HK-2 (cell line): ENCODE measurements around the gene TCERG1.
"Not testable (repeated sequence)": the region's sequence is repeated elsewhere in the genome, so short reads cannot be mapped to it uniquely, and the experiment has no call there.

ENCODE experiments used
- DNase-seq: peaks from one replicate; pipeline ENCODE4 v3.0.0-alpha.2; 2018; ENCODE audit not compliant: unreplicated experiment

The TCERG1 gene

DNA sequence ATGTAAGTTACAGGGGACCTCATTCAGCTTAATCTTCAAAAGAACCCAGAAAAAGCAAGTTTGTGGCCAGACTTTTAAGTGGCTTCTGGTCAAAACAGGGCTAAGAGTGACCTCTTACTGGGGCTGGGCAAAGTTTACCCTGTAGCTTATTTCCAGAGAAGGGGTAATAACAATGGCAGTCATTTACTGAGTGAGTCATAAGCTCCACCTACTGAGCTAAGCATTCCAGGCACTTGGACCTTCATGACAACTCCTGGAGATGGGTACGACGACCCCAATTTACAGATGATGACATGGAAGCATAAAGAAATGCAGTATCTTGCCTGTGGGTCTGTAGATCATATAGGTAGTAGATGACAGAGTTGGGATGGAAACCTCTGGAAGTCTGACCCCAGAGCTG lies 73.6 kb downstream of the TCERG1 start:
- DNase-seq: no peak

DNA sequence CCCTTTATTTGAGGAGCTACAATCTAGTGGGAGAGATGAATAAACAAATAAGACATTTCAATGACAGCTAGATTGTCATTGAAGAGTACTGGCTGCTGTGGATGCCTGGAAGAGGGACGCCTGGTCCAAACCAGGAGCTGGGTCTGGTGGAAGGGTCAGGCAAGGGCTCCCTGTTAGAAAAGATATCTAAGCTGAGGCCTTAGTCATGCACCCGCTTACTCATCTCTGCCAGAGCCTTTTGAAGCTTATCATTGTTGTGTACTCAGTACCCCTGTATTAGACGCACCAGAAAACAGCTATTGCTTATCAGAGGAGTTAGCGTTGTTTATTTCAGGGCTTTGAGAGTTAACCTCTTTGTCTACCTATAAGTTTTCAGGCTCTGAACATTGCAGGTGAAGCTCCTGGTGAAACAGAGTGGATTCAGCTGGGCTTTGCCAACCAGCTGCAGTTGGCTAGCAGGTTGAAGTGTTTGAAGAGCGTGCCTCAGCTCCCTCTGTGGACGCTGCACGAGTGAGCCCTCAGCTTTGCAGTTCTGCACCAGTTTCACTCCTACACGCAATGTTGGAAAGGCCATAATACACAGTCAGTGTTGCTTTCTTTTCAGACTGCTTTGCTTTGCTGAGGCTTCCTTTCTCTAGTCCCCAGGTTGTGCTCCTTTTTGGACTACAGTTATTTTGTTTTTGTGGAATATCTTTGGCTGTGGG lies 74.4 kb downstream of the TCERG1 start:
- DNase-seq: no peak

DNA sequence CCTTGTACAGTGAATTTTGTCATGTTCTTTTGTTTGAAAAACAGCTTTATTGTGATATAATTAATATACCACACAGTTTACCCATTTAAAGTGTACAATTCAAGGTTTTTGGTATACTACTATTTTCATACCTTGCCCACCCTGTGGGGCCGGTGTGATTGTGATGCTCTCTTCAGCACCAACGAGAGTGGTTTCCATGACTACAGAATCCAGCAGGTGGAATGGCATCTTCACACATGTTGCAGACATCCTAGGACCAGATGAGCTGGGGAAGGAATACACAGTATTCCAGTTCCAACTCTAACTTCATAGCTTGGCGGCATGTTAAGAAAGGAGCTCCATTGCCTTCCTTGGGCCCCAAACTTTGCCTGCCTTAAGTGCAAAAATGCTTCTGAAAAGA lies 76.6 kb downstream of the TCERG1 start:
- no peak for DNase-seq

DNA sequence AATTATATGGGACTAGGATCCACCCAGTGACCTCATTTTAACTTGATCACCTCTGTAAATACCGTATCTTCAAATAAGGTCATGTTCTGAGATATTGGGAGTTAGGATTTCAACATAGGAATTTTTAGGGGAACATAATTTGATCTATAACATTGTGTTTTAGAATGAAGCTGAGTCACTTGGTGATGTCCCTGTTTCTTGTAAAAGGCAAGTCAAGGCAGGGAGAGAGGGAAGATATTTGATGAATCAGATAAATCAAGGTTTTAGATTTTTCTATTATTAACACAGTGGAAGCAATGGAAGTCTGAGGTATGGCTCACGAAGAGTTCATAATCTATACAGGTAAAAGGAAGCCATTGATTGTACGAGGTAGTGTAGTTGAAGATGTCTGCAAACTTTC lies 80.7 kb downstream of the TCERG1 start:
- DNase-seq: no peak

DNA sequence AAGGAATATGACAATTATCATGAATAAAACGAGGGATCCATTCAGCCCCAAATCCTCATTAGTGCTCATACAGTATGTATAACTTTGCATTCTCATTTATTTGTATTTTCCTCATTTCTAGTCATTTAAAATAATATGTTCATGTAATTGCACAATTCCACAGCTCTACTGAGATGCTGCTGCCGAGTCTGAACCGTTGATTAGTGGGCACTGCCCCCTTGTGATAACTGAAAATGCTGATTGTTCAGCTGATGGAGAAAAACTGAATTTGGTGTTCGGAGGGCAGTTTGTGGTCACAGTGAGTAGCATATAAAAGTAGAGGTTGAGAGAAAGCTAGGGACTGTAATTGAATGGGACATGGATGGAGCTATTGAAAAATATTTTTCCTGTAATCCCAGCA lies 81.1 kb downstream of the TCERG1 start:
- no peak for DNase-seq

DNA sequence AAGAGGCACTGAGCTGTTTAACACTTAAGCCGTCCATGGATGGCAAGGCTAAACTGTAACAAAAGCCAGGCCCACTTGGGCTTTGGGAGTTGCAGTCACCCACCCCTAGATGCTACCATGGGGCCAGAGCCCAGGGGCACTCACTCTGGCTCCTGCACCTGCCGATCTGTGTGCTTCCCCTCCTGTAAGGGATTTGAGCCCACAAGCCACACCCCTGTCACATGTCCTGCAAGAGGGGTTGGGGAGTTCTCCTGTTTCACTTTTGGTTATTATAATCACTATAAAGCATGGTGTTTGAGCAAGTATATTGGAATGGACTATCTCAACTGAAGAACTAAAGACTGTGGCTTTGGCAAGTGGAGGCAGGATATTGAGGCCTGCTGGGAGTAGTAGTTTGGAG lies 82.9 kb downstream of the TCERG1 start:
- DNase-seq: no peak

DNA sequence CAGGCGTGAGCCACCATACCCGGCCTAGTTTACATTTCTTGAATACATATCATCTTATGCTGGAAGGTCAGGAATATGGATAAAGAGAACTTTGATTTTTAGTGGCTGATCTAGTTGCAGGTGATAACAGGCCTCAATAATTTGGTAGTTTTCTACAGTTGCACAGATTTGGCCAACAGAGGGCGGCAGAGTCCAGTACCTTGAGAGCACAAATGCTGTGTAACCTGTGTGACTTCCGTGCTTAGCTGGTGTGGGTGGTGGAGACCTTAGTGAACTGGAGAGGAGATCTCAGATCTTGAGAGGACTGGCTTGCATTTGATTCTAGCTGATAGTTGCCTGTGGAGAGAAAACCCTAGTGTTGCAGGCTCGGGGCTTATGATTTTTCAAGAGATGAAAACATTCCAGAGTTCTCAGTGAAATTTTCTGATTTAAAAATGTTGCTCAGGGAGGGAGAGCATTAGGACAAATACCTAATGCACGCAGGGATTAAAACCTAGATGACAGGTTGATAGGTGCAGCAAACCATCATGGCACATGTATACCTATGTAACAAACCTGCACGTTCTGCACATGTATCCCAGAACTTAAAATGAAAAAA lies 86.2 kb downstream of the TCERG1 start:
- peak; percentile 56 for DNase-seq

DNA sequence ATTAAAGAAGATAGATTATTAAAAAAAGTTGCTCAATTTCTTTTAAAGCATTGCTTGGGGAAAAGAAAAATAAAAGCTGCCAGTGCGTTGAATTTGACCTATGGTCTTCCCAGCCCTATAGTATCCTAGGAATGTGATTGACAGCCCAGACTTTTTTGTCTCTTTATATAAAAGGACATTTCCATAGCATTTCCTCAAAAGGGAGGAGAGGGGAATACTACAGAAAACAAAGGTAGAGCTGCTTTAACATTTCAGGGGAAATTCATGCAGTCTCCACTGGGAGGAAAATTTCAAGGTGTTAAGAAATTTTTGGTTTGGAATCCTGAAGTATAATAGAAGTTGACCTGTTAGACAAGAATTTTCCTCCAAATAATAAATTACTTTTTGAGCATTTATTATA lies 86.7 kb downstream of the TCERG1 start:
- no peak for DNase-seq

DNA sequence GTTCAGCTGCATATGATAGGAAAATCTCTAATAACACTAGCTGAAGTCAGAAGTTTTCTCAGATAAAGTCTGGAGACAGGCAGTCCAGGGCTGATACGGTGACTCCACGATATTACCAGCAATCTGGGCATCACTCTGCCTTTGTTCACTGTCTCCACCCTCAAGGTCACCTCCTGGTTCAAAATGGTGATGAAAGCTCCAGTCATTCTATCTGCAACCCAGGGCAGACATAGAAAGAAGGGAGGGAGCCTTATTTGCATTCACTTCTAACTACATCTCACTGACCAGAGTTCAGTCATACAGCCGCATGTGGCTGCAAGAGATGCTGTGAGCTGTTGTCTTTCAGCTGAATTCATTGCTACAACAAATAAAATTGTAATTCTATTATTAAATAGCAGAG lies 91.3 kb downstream of the TCERG1 start:
- no peak for DNase-seq

DNA sequence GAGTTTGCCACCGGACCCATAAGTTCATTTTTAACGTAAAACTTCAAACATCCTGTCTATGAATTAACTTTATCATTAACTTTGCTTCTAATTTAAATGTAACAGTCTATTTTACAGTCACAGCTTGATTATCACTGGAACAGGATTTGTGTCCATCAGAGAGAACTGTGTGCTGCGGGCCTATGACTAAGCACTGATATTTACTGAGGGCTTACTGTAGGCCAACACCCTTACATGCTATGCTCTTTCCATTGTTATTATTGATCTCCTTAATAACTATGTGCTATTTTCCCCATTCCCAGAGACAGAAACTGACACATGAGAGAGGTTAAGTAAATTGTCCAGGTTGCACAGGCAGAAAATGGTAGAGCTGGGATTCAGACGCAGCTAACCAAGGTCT lies 92.8 kb downstream of the TCERG1 start:
- no peak for DNase-seq

DNA sequence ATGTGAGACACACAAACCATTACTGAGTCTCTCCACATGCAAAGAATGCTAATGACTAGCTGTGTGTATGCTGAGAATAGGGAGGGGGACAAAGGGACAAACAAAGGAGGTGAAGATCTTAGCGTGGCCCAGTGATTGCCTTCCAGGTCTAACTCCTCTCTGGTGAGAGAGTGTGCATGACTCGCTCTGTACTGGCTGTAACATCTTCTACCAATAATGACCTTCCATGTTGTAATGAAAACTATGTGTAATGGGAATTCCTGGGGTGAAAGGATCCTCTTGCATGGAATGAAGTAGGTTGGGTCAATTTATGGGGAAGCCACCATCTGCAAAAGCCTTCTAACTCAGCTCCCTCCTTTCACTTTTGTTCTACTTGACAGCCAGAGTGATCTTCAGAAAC lies 93.3 kb downstream of the TCERG1 start:
- no peak for DNase-seq

DNA sequence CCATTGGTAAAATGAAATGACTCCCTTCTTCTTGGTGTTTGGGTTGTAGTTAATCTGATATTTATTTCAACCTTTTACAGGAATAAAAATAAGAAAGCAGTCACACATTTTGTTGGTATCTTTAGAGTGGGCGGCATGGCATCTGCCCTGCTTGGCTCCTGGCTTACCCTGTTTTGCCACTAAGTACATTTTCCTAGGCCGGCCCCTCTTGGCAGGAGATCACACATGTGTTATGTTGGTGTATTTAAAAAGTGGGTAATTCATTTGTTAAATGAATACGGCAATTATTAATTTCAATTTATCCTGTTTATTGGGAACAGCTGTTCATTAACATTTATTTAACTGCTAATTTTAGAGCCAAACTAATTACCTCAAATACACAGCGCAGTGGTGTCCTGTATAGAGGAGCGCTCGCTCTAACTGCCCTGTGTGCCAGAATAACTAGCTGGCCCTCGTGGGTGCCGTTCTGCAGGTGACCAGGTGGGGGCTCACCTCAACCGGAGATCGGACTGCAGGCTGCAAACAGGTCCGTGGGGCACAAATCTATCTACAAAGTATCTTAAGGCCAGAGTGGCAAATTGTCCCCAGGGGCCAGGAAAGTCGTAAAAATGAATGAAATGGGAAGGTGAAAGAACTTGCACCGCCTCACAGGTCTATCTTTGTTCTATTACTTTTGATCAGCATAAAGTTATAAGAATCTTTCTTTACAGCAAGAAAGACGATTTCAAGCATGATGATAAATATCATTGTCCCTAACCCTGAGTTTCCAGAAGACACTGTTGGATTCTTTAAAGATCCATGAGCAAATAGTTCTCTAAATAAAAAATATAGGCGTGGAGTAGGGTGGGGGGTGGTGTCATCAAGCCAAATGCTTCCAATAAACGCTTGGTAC lies 95.1 kb downstream of the TCERG1 start:
- peak; percentile 59 for DNase-seq

DNA sequence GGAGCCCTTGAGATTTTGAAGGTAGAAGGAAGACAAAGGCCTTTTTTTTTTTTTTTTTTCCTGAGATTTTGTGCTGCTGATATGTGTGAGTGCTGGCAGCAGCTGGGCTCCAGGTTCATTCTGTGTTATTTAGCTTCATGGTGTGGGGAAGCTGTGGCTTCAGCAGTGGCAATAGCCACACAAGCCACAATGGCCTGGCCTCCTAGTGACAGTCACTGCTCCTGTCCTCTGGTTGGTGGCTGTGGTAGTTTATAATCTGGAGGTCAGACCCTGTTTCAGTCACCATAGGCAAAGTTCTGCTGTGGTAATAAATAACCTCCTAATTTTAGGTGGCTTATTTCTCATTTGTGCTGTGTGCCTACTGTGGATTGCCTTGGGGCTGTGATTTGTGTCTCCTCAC lies 97.1 kb downstream of the TCERG1 start:
- DNase-seq: no peak

DNA sequence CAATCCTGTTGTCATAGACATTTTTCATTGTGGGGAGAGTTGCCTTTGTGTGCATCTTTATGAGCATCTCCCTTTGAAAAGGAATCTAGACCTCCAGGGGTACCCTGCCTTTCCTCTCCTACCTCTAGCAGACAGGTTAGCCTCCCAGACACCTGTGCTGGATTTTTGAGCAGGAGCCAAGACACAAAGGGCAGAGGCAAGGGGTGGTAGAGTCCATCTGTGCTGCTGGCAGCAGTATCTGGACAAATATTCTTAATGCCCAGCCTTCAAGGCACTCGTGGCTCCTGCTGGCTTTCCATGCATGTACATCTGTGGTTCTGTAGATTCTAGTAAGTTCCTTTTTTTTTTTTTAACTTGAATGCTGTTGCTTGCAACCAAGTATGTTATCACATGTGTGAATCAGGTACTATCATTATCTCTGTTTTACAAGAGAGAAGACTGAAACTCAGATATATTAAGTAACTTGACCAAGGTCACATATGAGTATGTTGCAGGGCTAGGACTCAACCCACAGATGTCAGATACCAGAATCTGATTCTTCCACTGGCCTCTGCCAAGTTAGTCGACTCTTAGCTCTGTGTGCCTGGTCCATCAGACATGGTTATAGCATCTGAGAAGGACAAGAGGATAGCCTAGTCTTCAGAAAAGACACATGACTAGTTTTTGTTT lies 101.8 kb downstream of the TCERG1 start:
- no peak for DNase-seq

DNA sequence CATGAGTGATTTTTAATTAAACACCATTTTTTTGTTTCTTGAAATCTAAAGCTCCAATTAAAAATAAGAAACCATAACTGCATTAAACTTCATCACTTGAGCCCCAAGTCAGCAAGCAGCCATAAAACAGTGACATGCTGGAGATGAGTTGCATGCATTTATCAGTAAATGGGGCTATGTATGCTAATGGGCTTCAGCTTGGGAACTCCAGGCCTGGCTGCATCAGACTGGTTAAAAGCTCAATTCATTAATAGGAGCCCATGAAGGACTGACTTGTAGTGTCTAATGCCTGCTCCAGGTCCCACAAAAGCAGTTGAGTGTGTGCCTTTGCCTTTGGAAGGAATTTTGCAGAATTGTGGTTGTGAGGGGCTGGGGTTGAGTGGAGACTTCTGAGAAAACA lies 102.5 kb downstream of the TCERG1 start:
- no peak for DNase-seq

DNA sequence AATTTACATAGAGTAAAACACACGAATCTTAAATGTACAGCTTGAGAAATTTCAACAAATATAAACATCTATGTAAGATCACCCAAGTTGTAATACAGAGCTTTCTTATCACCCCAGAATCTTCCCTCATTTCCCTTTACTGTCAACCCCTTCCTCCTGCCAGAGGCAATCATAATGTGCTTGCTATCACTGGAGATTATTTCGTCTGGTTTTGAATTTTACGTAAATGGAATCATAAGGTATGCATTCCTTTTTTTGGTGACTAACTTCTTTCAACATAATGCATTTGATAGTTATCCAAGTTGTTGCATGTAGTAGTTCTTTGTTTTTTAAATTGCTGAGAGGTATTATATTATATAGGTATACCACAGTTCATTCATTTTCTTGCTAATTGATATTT lies 106.3 kb downstream of the TCERG1 start:
- no peak for DNase-seq

DNA sequence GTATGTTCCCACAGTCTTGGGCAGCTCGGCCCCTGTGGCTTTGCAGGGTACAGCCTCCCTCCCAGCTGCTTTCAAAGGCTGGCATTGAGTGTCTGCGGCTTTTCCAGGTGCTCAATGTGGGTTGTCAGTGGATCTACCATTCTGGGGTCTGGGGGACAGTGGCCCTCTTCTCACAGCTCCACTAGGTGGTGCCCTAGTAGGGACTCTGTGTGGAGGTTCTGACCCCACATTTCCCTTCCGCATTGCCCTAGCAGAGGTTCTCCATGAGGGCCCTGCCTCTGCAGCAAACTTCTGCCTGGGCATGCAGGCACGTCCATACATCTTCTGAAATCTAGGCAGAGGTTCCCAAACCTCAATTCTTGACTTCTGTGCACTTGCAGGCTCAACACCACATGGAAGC lies 109.8 kb downstream of the TCERG1 start:
- DNase-seq: not testable (repeated sequence)

DNA sequence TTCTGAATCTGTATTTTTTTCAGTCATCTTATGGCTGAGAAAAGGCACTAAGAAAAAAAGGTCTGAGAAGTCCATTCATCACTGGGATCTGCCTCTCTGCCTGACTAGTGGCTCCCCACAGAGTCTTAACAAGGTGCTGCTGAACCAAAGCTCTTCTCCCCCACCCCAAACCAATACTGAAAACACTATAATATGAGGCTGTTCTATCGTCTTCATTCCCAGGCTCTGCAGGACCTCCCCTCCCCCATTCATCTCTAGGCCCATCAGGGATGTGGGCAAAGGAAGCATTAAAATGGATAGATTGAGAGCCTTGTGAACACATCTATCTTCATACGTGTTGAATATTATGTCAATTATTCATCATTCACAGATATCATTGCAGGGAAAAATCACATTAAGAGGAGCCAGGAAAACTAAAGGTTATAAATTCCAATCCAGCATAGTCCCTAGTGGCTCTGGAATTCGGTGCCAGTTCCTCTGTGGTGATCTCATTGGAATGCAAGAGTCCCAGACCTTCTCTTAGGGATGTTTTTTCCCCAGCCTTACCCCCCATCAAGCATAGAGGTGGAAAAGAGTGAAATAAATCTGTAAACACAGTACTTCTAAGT lies 113.2 kb downstream of the TCERG1 start:
- DNase-seq: no peak
